H1 (cell line): Measurements from ENCODE around the gene AGTR1. TPM values are rescaled to one million over a fixed set of nuclear protein-coding genes. Genes with fewer than 3 reads are reported as not detected.

ENCODE experiments used
- CTCF ChIA-PET: fragments of 300-600 bp; sonication (Branson Sonifier 250); formaldehyde crosslinking; loops from one replicate; lab custom pipeline; 2021; ENCODE audit not compliant: partially characterized antibody; lab: Charles Lee
- POLR2A ChIA-PET: fragments of 300-600 bp; sonication (Branson Sonifier 250); formaldehyde crosslinking; loops from one replicate; lab custom pipeline; 2021; ENCODE audit warnings: inconsistent platforms; ENCODE audit not compliant: partially characterized antibody; lab: Charles Lee
- DNase-seq, 2 experiments: peaks; one replicate each; pipeline versions ENCODE4 v3.0.0 to v3.0.0-alpha.2; 2010 to 2022; ENCODE audit warnings: low spot score in 2 of 2, low read depth in 1 of 2, mixed read lengths in 1 of 2
- FAIRE-seq: peaks from 2 replicates; lab custom pipeline; 2011; peaks lifted over from hg19 to GRCh38; lab: Jason Lieb, UNC
- H2AFZ ChIP-seq: 2 replicates; pipeline ENCODE4 v1.8.1; 2012; ENCODE audit warnings: low read length, inconsistent platforms
- H2AK5ac ChIP-seq: 2 replicates; pipeline ENCODE4 v1.6.1; 2013; ENCODE audit warnings: low read depth, low read length
- H2BK120ac ChIP-seq: replicated peaks from 2 replicates; pipeline ENCODE3; 2013; ENCODE audit warnings: low read depth, low read length, inconsistent platforms
- H2BK12ac ChIP-seq: 2 replicates; pipeline ENCODE4 v1.6.1; 2013; ENCODE audit warnings: low read depth, low read length
- H2BK15ac ChIP-seq: 2 replicates; pipeline ENCODE4 v1.6.1; 2013; ENCODE audit warnings: low read length
- H2BK20ac ChIP-seq: 2 replicates; pipeline ENCODE4 v1.6.1; 2013; ENCODE audit warnings: low read length
- H2BK5ac ChIP-seq: 2 replicates; pipeline ENCODE4 v1.6.1; 2013; ENCODE audit warnings: low read depth, low read length
- H3K14ac ChIP-seq: 2 replicates; pipeline ENCODE4 v1.6.1; 2013; ENCODE audit warnings: inconsistent platforms; ENCODE audit not compliant: insufficient read length
- H3K18ac ChIP-seq: 2 replicates; pipeline ENCODE4 v1.6.1; 2013; ENCODE audit warnings: low read length; ENCODE audit errors: extremely low read depth
- H3K23ac ChIP-seq: 2 replicates; pipeline ENCODE4 v1.6.1; 2013; ENCODE audit warnings: inconsistent platforms; ENCODE audit not compliant: insufficient read length
- H3K23me2 ChIP-seq: 2 replicates; pipeline ENCODE4 v1.6.1; 2013; ENCODE audit warnings: low read depth, low read length
- H3K27ac ChIP-seq: 2 replicates; pipeline ENCODE4 v1.6.1; 2011; ENCODE audit warnings: low read depth, low read length, inconsistent platforms
- H3K27me3 ChIP-seq, 4 experiments: replicated peaks in 1 of 4; 1 replicate in 1 of 4; 2 replicates in 3 of 4; pipeline versions ENCODE4 v1.6.1 to v1.8.1; 2011 to 2013; ENCODE audit warnings: low read length in 3 of 4, mild to moderate bottlenecking in 3 of 4, inconsistent platforms in 2 of 4, mixed read lengths in 2 of 4, moderate library complexity in 1 of 4; ENCODE audit not compliant: control insufficient read depth in 3 of 4, insufficient read depth in 3 of 4; ENCODE audit errors: extremely low read depth in 1 of 4
- H3K36me3 ChIP-seq, 4 experiments: 2 replicates each; pipeline versions ENCODE4 v1.6.1 to v1.8.1; 2011 to 2013; ENCODE audit warnings: mild to moderate bottlenecking in 4 of 4, low read length in 3 of 4, moderate library complexity in 2 of 4, control low read depth in 1 of 4, inconsistent platforms in 1 of 4; ENCODE audit not compliant: insufficient read depth in 4 of 4, control insufficient read depth in 2 of 4
- H3K4ac ChIP-seq: replicated peaks from 2 replicates; pipeline ENCODE3; 2013; ENCODE audit warnings: low read length, low read depth, mixed read lengths, inconsistent platforms; ENCODE audit not compliant: insufficient read length
- H3K4me1 ChIP-seq, 4 experiments: replicated peaks in 1 of 4; 1 replicate in 1 of 4; 2 replicates in 3 of 4; pipeline versions ENCODE4 v1.6.1 to v1.8.1; 2011 to 2013; ENCODE audit warnings: low read length in 3 of 4, inconsistent platforms in 2 of 4, mixed read lengths in 1 of 4; ENCODE audit not compliant: insufficient read depth in 4 of 4, control insufficient read depth in 3 of 4
- H3K4me2 ChIP-seq, 2 experiments: 2 replicates each; pipeline versions ENCODE4 v1.6.1 to v1.8.1; 2011 to 2013; ENCODE audit warnings: low read depth in 2 of 2, low read length in 2 of 2, control low read depth in 1 of 2, inconsistent platforms in 1 of 2, mild to moderate bottlenecking in 1 of 2; ENCODE audit not compliant: insufficient read depth in 1 of 2
- H3K4me3 ChIP-seq, 4 experiments: fragments of 200-600, 300-600 bp in 1 of 4; sonication (generic), shearing (Covaris generic), sonication (Bioruptor Twin) in 1 of 4; 2 replicates each; pipeline versions ENCODE4 v1.5.1 to v1.8.1; 2011 to 2016; ENCODE audit warnings: low read length in 4 of 4, low read depth in 3 of 4, control low read depth in 2 of 4, inconsistent platforms in 2 of 4, mild to moderate bottlenecking in 2 of 4, mixed read lengths in 1 of 4, moderate library complexity in 1 of 4; ENCODE audit not compliant: insufficient read depth in 2 of 4; ENCODE audit errors: extremely low read depth in 1 of 4
- H3K56ac ChIP-seq: replicated peaks from 2 replicates; pipeline ENCODE3; 2013; ENCODE audit warnings: low read depth, mild to moderate bottlenecking, mixed read lengths, low read length, inconsistent platforms; ENCODE audit not compliant: insufficient read length
- H3K79me1 ChIP-seq: 2 replicates; pipeline ENCODE4 v1.6.1; 2013; ENCODE audit warnings: low read depth, low read length, control low read depth
- H3K79me2 ChIP-seq, 2 experiments: 2 replicates each; pipeline versions ENCODE4 v1.6.1 to v1.8.1; 2012 to 2013; ENCODE audit warnings: low read length in 2 of 2, mild to moderate bottlenecking in 2 of 2, inconsistent platforms in 1 of 2; ENCODE audit not compliant: insufficient read depth in 2 of 2, control insufficient read depth in 1 of 2
- H3K9ac ChIP-seq, 4 experiments: replicated peaks in 1 of 4; 1 replicate in 1 of 4; 2 replicates in 3 of 4; pipeline versions ENCODE4 v1.6.1 to v1.8.1; 2011 to 2013; ENCODE audit warnings: low read depth in 3 of 4, low read length in 3 of 4, control low read depth in 2 of 4, mild to moderate bottlenecking in 2 of 4, moderate library complexity in 2 of 4, inconsistent platforms in 1 of 4; ENCODE audit errors: extremely low read depth in 1 of 4
- H3K9me3 ChIP-seq, 2 experiments: 2 replicates each; pipeline versions ENCODE4 v1.6.1 to v1.8.1; 2012 to 2013; ENCODE audit warnings: mild to moderate bottlenecking in 2 of 2, moderate library complexity in 2 of 2, control low read depth in 1 of 2, inconsistent platforms in 1 of 2, low read depth in 1 of 2, low read length in 1 of 2, mixed read lengths in 1 of 2; ENCODE audit not compliant: insufficient read depth in 2 of 2
- H4K20me1 ChIP-seq, 2 experiments: replicated peaks in 1 of 2; 2 replicates each; pipeline versions ENCODE3 to v1.8.1; 2011 to 2013; ENCODE audit warnings: inconsistent platforms in 2 of 2, low read length in 2 of 2, mild to moderate bottlenecking in 1 of 2; ENCODE audit not compliant: insufficient read depth in 2 of 2, control insufficient read depth in 1 of 2
- H4K5ac ChIP-seq: 2 replicates; pipeline ENCODE4 v1.6.1; 2013; ENCODE audit warnings: low read length, low read depth, mixed read lengths, inconsistent platforms; ENCODE audit not compliant: insufficient read length
- H4K8ac ChIP-seq: 2 replicates; pipeline ENCODE4 v1.8.0; 2013; ENCODE audit warnings: mild to moderate bottlenecking, moderate library complexity, low read length, inconsistent platforms; ENCODE audit not compliant: insufficient read depth; ENCODE audit errors: extremely low read depth
- H4K91ac ChIP-seq: replicated peaks from 2 replicates; pipeline ENCODE3; 2013; ENCODE audit warnings: low read length, mixed read lengths, inconsistent platforms; ENCODE audit not compliant: insufficient read length
- ATF3 ChIP-seq: IDR thresholded peaks from 2 replicates; pipeline ENCODE4 v1.6.1; 2011; ENCODE audit warnings: low read depth, mild to moderate bottlenecking, low read length; ENCODE audit not compliant: insufficient read depth
- BRCA1 ChIP-seq: IDR thresholded peaks from 2 replicates; pipeline ENCODE4 v1.6.1; 2012; ENCODE audit warnings: low read depth, low read length, improper control_type of control experiment
- GABPA ChIP-seq: IDR thresholded peaks from 2 replicates; pipeline ENCODE4 v1.6.1; 2011; ENCODE audit warnings: mild to moderate bottlenecking, low read length, moderate library complexity, borderline replicate concordance; ENCODE audit not compliant: insufficient read depth
- RFX5 ChIP-seq: IDR thresholded peaks from 2 replicates; pipeline ENCODE4 v1.6.1; 2011; ENCODE audit warnings: low read depth, low read length, improper control_type of control experiment, borderline replicate concordance
- SAP30 ChIP-seq: fragments of 300-600 bp; sonication (generic); IDR thresholded peaks from 2 replicates; pipeline ENCODE4 v1.7.1; 2012; ENCODE audit warnings: low read length, moderate library complexity, mild to moderate bottlenecking, inconsistent platforms; ENCODE audit not compliant: insufficient read depth, insufficient replicate concordance
- SIX5 ChIP-seq: IDR thresholded peaks from 2 replicates; pipeline ENCODE4 v1.6.1; 2011; ENCODE audit warnings: mild to moderate bottlenecking, low read depth, low read length
- SRF ChIP-seq: IDR thresholded peaks from 2 replicates; pipeline ENCODE4 v1.6.1; 2011; ENCODE audit warnings: mild to moderate bottlenecking, low read depth, low read length, moderate library complexity
- TCF12 ChIP-seq: IDR thresholded peaks from 2 replicates; pipeline ENCODE4 v1.6.1; 2011; ENCODE audit warnings: low read depth, mild to moderate bottlenecking, low read length
- WGBS, 2 experiments: shearing (Covaris generic) in 1 of 2; methylation state at CpG; one replicate each; pipeline versions ENCODE4 v1.1.6 to v1.1.7; 2013 to 2015; ENCODE audit warnings: low lambda C conversion rate in 2 of 2, mixed read lengths in 2 of 2, inconsistent platforms in 1 of 2, low coverage in 1 of 2, missing lambda C conversion rate in 1 of 2; ENCODE audit not compliant: insufficient replicate concordance in 2 of 2, insufficient coverage in 1 of 2, insufficient read length in 1 of 2; ENCODE audit errors: extremely low coverage in 1 of 2, missing lambda C conversion rate in 1 of 2; 5-methylcytosine and 5-hydroxymethylcytosine counted together
- polyA plus RNA-seq, 7 experiments: library from polyadenylated mRNA; depleted of rRNA in 3 of 7; stranded (reverse) in 5 of 7; unstranded in 2 of 7; fragments of >200 nt in 5 of 7; fragments of 200-250 nt in 2 of 7; gene quantifications; 1 replicate in 5 of 7; 2 replicates in 1 of 7; 4 replicates in 1 of 7; pipeline versions ENCODE4 v1.2.1 to v1.2.3, GENCODE V29; 2011 to 2013; ENCODE audit warnings: missing spikeins in 2 of 7, mixed read lengths in 2 of 7
- total RNA-seq: library from RNA; stranded (reverse); fragmentation: NEBNext Ultra II Directional; extraction: Animal tissue kit (Norgen Biotek cat#: 25700); gene quantifications from 2 replicates; pipeline ENCODE4 v1.2.1, GENCODE V29; 2021

AGTR1 gene
- total and polyA plus RNA-seq, 2 of the 8 experiments (the other 6 are each of a cell fraction or from before 2014, with no cell fraction given): 0.03 TPM; not detected in 1

- no peak overlapping the region for H2BK120ac ChIP-seq
- no peak overlapping the region for H2BK15ac ChIP-seq
- POLR2A ChIA-PET: no interaction called here
- no peak overlapping the region for H2BK5ac ChIP-seq
- no peaks in the 10 kb centered on the region for H3K27me3 ChIP-seq
- H4K8ac ChIP-seq: no peak overlapping the region
- H4K5ac ChIP-seq: no peak overlapping the region
- H2BK20ac ChIP-seq: no peak overlapping the region
- no peak overlapping the region for H3K27ac ChIP-seq
- H2AK5ac ChIP-seq: no peak overlapping the region
- H3K9me3 ChIP-seq: peaks cover 0 to under 1% of the 10 kb centered on the region in 2 experiments; a peak in 1 of 4 replicates
- no peak overlapping the region for H3K56ac ChIP-seq
- H3K79me2 ChIP-seq: no peaks in the 10 kb centered on the region
- no peaks in the 10 kb centered on the region for H3K23me2 ChIP-seq
- no peak overlapping the region for H3K4me2 ChIP-seq
- no peak overlapping the region for H2AFZ ChIP-seq
- FAIRE-seq (no peak), DNase-seq (no peak)
- H3K4me3 ChIP-seq: no peak overlapping the region
- no peaks in the 10 kb centered on the region for H3K4me1 ChIP-seq
- H3K23ac ChIP-seq: no peak overlapping the region
- H3K14ac ChIP-seq: no peak overlapping the region
- H3K36me3 ChIP-seq: no peaks in the 10 kb centered on the region
- no peak for TF ChIP-seq BRCA1
- no peak for TF ChIP-seq RFX5
- TF ChIP-seq TCF12: no peak
- TF ChIP-seq SRF: no peak
- no peak for TF ChIP-seq GABPA
- no peak for TF ChIP-seq SAP30
- no peak for TF ChIP-seq SIX5
- TF ChIP-seq ATF3: no peak
- no peak overlapping the region for H3K4ac ChIP-seq
- 69% methylated on average over 1 of the region's 1 CpG; no CpG with 5 or more reads in 1 of the 2 experiments for WGBS, 2 experiments
- H3K9ac ChIP-seq: no peak overlapping the region
- no peaks in the 10 kb centered on the region for H4K20me1 ChIP-seq
- no peak overlapping the region for H4K91ac ChIP-seq
- no peak overlapping the region for H2BK12ac ChIP-seq
- H3K79me1 ChIP-seq: no peaks in the 10 kb centered on the region
- no peak overlapping the region for H3K18ac ChIP-seq
- CTCF ChIA-PET: no interaction called here
Measured at GRCh38 chr3:148659512-148659911, 38.2 kb upstream of the AGTR1 start.
